Stimulated activated naive CD4-positive, alpha-beta T cell treated with Interleukin-2 at 50 U/mL for 16 hours (primary cell): Measurements from ENCODE around the gene CIC.
A peak's percentile ranks its signal among the peaks of the same experiment; 100 is the strongest.

Experiments
- DNase-seq: peaks from one replicate; lab custom pipeline; 2025; lab: John Stamatoyannopoulos, UW

The CIC gene

GRCh38 chr19:42268704-42269477 lies at the start of gene CIC:
CIC (plus strand) TSS chr19:42269252; CDS start chr19:42271784, 2,532 bp downstream.
- DNase-seq, result peak; percentile 100

GRCh38 chr19:42219812-42220750 lies 49.0 kb upstream of the CIC start, which contains the start of gene ZNF526:
ZNF526 (plus strand) TSS chr19:42220312; CDS start chr19:42224404, 4,092 bp downstream.
- DNase-seq, result peak; percentile 96

GRCh38 chr19:42220751-42221097 lies 48.3 kb upstream of the CIC start:
- DNase-seq, result no peak

- DNase-seq, result no peak
These were observed 43.9 kb upstream of the CIC start for GRCh38 chr19:42224940-42225717.

GRCh38 chr19:42225718-42226292 lies 43.2 kb upstream of the CIC start:
- DNase-seq, result no peak

- no peak for DNase-seq
These were observed 42.2 kb upstream of the CIC start for GRCh38 chr19:42226886-42227285.

- no peak for DNase-seq
These were observed 40.4 kb upstream of the CIC start for GRCh38 chr19:42228641-42229040.

- DNase-seq, result no peak
These were observed 39.7 kb upstream of the CIC start for GRCh38 chr19:42229301-42229854.

GRCh38 chr19:42229855-42230351 lies 39.1 kb upstream of the CIC start:
- DNase-seq, result no peak

- DNase-seq, result no peak
These were observed 38.5 kb upstream of the CIC start for GRCh38 chr19:42230571-42230970.

GRCh38 chr19:42232435-42232834 lies 36.6 kb upstream of the CIC start:
- no peak for DNase-seq

GRCh38 chr19:42233106-42233505 lies 35.9 kb upstream of the CIC start:
- DNase-seq, result no peak

- no peak for DNase-seq
These were observed 35.3 kb upstream of the CIC start for GRCh38 chr19:42233678-42234292.

GRCh38 chr19:42234364-42234763 lies 34.7 kb upstream of the CIC start:
- no peak for DNase-seq

GRCh38 chr19:42235181-42235580 lies 33.9 kb upstream of the CIC start:
- DNase-seq, result no peak

- no peak for DNase-seq
These were observed 29.4 kb upstream of the CIC start for GRCh38 chr19:42239544-42240220.

GRCh38 chr19:42241279-42241678 lies 27.8 kb upstream of the CIC start:
- DNase-seq, result no peak

GRCh38 chr19:42242069-42242511 lies 27.0 kb upstream of the CIC start:
- peak; percentile 48 for DNase-seq

- peak; percentile 99 for DNase-seq
These were observed 26.3 kb upstream of the CIC start, which contains the start of gene GSK3A for GRCh38 chr19:42242512-42243409. GSK3A (minus strand) TSS chr19:42242602; CDS start chr19:42242465, 137 bp downstream.
